HG03342 (cell line): ENCODE results near the gene LACTBL1.
"Not testable (repeated sequence)": the region's sequence is repeated elsewhere in the genome, so short reads cannot be mapped to it uniquely, and the experiment has no call there.

Experiments used
- ATAC-seq: cut with Tn5 transposase; IDR thresholded peaks from one replicate; pipeline ENCODE4 v1.9.1; 2021; ENCODE audit warnings: mild to moderate bottlenecking, moderate library complexity; ENCODE audit not compliant: unreplicated experiment

LACTBL1 gene

DNA sequence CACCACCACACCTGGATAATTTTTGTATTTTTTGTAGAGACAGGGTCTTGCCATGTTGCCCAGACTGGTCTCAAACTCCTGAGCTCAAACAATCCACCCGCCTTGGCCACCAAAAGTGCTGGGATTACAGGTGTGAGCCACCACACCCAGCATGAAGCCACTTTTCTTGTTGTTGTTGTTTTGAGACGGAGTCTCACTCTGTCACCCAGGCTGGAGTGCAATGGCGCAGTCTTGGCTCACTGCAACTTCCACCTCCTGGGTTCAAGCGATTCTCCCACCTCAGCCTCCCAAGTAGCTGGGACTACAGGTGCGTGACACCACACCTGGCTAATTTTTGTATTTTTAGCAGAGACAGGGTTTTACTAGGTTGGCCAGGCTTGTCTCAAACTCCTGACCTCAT is 27.5 kb downstream of the LACTBL1 start:
- not testable (repeated sequence) for ATAC-seq

GRCh38 chr1:22944346-22945055 is 28.2 kb downstream of the LACTBL1 start:
- no peak for ATAC-seq

DNA sequence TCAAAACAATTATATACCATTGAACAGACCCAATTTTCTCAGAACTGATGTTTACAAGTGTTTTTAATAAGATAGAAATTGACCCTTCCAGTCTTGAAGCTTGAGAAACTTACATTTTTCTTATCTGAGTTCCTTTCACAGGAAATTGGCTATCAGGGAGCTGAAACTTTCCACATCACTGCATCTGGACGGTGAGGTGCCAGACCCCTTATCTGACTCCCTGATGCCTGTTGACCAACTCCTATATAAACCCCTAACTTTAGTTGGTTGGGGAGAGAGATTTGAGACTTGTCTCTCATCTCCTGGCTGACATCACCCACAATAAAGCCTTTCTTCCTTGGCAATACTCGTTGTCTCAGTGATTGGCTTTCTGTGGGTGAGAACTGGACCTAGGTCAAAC is 31.4 kb downstream of the LACTBL1 start:
- no peak for ATAC-seq

- no peak for ATAC-seq
Observed at GRCh38 chr1:22936681-22937080, 36.0 kb downstream of the LACTBL1 start.

DNA sequence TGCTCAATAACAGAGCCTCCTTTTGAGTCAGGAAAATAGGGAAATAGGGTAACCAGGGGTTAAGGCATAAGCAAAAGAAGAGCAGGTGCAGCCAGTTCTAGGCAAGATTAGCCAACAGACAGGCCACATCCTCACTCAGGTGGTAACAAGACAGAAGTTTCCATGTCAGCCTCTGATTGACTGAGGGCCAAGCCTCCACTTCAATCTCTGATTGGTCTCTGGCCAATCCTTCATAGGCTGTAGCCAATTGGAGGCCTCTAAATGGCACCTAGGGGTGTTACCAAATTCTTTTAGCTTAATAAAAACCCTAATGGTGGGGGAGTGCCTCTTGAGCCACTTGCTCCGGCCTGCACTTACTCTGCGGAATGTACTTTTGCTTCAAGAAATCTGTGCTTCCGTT is 37.2 kb downstream of the LACTBL1 start:
- no peak for ATAC-seq

- no peak for ATAC-seq
Observed at GRCh38 chr1:22932803-22933470, 39.7 kb downstream of the LACTBL1 start.

DNA sequence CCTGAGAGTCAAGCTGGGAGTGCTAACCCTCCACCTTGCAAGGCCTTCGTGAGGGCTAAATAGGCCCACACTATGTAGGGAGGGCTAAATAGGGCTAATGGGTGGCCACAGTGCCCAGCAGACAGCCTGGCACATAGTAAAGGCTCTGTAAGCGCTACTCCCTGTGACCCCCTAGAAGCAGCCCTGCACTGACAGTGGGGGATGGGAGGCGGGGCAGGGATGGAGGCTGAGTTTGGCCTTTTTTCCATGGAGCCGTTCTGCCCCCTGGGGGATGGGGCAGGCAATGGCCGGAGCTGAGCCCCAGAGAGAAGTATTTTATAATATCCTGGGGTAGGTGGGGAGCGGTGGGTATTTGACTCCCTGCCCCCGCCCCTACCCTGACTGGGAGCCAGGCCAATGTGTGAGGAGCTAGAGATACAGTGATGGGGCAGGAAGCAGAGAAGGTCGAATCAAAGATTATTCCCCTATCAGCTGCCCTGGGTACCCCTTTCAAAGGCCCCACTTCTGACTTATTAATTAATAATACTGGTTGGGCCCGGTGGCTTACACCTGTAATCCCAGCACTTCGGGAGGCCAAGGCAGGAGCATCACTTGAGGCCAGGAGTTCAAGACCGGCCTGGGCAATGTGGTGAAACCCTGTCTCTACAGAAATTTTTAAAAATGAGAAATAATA is 42.3 kb downstream of the LACTBL1 start:
- ATAC-seq, result no peak

DNA sequence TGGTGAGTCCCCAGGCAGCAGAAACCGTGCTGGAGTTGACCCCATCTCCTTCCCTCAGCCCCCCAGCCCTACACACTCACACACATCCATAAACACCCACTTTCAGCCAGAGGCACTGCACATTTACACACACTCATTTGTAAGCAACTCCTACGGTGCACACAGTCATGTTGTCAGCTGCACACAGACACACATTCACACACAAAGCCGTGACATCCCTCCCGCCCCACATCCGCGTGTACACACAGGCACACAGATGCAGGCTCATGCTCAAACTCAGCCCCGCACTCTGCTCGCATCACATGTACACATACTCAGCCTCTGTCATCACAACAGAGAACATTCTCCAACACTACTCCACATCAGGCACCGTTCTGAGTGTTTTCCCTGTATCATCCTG is 47.6 kb downstream of the LACTBL1 start:
- ATAC-seq, result no peak

DNA sequence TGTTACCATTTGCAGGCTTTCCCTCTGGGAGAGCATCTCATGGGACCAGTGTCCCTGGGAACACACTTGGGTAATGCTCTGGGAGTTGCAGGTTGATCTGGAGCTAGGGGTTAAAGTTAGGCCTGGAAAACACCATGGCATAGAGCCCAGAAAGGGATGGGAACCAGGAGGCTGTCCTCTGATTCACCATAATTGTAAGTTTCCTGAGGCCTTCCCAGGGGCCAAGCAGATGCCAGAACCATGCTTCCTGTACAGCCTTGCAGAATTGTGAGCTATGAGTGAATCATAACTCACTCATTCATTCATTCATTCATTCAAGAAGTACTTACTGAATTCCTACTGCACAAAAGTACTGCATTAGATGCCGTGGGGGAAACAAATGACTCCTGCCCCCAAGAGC is 50.0 kb downstream of the LACTBL1 start:
- no peak for ATAC-seq

- no peak for ATAC-seq
Observed at GRCh38 chr1:22921452-22922126, 51.1 kb downstream of the LACTBL1 start.

- ATAC-seq, result no peak
Observed at GRCh38 chr1:22920734-22921451, 51.8 kb downstream of the LACTBL1 start.

DNA sequence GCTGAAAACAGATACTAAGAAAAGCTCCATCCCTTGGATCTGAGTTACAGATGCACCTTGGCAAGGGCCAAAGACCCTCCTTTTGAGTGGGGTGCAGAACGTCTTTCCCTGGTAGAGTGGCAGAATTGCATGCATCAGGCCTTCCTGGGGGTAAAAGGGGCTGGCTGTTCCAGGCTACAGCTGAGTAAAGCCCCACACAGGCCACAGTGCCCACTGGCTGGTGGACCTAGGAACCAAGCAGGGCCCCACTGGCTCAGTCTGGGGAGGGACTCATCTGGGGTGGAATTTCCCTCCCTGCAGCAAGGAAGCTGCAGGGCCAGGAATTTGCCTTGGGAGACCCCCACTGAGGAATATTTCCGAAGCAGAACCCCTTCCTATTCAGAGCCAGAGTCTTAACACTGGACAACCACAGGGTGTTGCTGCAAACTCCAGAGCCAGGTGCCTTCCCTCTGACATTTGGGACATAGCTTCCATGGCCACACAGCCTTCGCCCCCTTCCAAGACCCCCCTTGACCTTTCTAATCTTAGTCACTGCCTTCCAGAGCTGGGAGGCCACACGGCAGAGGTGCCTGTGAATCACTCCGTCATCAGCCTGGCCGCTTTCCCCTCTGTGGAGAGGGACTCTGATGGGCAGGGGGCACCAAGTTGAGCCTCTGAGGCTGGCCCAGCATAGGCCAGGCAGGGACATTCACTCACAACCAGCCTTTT is 52.5 kb downstream of the LACTBL1 start:
- ATAC-seq, result no peak

- ATAC-seq, result no peak
Observed at GRCh38 chr1:22919341-22920025, 53.2 kb downstream of the LACTBL1 start.

- no peak for ATAC-seq
Observed at GRCh38 chr1:22918644-22919043, 54.0 kb downstream of the LACTBL1 start.

- ATAC-seq, result no peak
Observed at GRCh38 chr1:22917989-22918388, 54.7 kb downstream of the LACTBL1 start.

DNA sequence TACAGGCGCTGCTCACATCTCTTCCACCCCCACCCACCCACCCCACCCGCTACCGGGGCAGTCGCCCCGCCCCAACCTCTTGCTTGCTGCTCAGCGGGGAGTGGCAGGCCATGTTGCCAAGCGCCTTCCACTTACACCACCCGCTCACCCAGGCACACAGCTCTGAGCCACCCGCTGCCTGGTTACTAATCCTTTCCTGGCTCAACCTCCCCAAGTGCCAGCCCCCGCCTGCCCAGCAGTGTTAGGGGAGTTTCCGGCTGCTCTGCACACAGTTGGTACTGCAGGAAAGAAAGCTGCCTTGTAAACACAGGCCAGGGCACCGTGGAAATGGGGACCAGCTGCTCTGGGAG is 56.2 kb downstream of the LACTBL1 start:
- no peak for ATAC-seq

GRCh38 chr1:22915816-22916470 is 56.7 kb downstream of the LACTBL1 start:
- ATAC-seq, result no peak

DNA sequence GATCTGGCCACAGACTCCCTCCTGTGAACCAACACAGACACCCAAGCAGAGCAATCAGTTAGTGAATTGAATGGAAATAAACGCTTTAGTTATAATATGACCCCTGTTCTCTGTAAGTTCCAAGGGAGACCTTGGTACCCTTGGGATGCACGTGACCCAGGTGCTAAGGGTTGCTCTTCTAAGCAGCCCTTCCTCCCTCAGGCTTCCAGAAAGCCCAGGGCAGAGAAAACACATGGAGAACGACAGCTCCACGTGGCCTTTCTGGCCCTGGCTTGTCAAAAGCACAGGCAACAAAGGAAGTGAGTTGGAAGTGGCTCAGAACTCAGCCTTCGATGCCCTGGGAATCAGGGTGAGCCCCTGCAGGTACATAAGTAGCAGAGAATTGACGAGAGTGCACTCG is 57.4 kb downstream of the LACTBL1 start:
- no peak for ATAC-seq

DNA sequence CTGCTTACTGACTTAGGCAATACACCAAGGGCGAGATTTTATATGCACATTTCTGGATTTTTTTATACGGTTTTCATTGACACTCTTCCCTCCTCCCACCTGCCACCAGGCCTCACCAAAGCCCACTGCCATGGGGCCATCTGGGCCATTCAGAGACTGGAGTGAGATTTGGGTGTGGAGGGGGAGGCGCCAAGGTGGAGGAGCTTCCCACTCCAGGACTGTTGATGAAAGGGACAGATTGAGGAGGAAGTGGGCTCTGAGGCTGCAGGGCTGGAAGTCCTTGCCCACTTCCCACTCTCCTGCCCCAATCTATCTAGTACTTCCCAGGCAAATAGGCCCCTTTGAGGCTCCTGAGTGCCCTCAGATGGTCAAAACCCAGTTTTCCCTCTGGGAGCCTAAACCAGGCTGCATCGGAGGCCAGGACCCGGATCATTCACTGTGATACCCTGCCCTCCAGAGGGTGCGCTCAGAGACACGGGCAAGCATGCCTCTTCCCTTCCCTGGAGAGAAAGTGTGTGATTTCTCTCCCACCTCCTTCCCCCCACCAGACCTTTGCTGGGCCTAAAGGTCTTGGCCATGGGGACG is 57.9 kb downstream of the LACTBL1 start:
- ATAC-seq, result no peak
